Activated CD8-positive, alpha-beta memory T cell treated with anti-CD3 and anti-CD28 coated beads for 36 hours (primary cell): ENCODE results near the gene ATRX. TPM values are rescaled to one million over a fixed set of nuclear protein-coding genes. Genes with fewer than 3 reads are reported as not detected.
"Not testable (repeated sequence)": the region's sequence is repeated elsewhere in the genome, so short reads cannot be mapped to it uniquely, and the experiment has no call there.

Experiments used
- CTCF ChIA-PET: fragments of 350-600 bp; sonication (Branson Sonifier 250); formaldehyde crosslinking; loops from one replicate; lab custom pipeline; 2021; ENCODE audit warnings: antibody characterized with exemption; lab: Charles Lee
- POLR2A ChIA-PET: fragments of 350-600 bp; sonication (Branson Sonifier 250); formaldehyde crosslinking; loops from one replicate; lab custom pipeline; 2021; ENCODE audit warnings: antibody characterized with exemption; lab: Charles Lee
- total RNA-seq, 2 experiments: library from RNA; stranded (reverse); gene quantifications; one replicate each; pipeline ENCODE4 v1.2.3, GENCODE V29; 2021

The ATRX gene
- total RNA-seq, 2 experiments from 2014 or later = 52.3 to 60.8 TPM

DNA sequence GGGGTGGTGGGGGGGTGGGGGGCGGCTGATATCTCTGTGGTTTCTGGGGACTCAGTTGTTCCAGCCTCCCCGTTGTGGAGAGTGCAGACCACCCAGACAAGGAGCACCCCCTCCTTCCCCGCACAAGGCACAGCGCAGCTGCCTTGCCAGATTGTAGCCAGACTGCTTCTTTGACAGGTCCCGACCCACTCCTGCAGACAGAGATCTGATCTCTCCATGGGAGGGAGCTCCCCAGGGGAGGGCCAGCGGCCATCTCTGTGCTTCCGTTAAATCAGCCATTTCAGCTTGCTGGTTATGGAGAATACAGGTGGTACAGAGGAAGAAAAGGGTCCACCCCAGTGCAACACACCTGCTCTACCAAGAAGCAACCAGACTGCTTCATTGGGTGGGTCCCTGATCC lies 258.0 kb downstream of the ATRX start:
- ChIA-PET CTCF (no interaction called here), POLR2A (no interaction called here)

DNA sequence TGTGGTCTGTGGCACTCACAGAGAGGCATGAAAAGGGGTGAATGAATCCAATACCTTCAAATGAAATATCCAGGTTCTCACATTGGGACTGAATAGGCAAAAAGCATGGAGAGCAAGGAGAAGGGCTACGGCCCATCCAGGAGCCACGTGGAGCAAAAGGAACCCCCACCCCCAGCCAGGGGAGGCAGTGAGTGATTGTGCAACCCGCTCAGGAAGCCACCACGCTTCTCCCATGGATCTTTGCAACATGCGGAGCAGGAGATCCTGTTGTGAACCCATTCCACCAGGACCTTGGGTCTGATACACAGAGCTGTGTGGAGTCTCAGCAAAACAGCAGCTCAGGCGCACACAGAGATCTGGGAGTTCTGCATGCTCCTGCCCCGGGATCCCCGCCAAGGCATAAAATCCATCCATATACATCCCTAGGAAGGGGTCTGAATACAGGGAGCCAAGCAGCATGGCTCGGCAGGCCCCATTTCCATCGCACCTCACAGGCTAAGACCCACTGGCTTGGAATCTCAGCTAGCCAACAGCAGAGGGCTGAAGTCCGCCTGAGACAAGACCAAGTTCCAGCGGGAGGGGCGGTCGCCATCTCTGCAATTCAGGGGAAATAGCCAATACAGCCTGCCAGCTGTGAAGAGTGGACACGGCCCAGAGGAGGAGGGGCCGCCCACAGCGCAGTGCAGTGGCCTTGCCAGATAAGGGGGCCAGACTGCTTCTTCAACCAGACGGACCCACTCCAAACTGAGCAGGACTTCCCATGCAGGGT lies 258.6 kb downstream of the ATRX start:
- ChIA-PET POLR2A (no interaction called here), CTCF (no interaction called here)

DNA sequence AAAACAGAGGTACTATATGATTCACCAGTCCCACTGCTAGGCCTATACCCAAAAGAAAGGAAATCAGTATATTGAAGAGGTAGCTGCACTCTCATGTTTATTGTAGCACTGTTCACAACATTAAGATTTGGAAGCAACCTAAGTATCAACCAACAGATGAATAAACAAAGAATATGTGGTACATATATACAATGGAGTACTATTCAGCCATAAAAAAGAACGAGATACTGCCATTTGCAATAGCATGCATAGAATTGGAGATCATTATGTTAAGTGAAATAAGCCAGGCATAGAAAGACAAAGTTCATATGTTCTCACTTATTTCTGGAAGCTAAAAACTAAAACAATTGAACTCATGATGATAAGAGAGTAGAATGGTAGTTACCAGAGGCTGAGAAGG lies 266.3 kb downstream of the ATRX start:
- POLR2A ChIA-PET = no interaction called here

DNA sequence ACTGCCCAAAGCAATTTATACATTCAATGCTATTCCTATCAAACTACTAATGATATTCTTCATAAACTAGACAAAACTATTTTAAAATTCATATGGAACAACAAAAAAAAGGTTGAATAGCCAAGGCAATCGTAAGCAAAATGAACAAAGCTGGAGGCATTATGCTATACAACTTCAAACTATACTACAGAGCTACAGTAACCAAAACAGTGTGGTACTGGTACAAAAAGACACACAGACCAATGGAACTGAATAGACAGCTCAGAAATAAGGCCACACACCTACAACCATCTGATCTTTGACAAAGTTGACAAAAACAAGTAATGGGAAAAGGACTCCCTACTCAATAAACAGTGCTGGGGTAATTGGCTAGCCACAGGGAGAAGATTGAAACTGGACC lies 271.8 kb downstream of the ATRX start:
- POLR2A ChIA-PET = no interaction called here
- CTCF ChIA-PET = no interaction called here

More for the DNA sequence above, 266.3 kb downstream of the ATRX start:
- CTCF ChIA-PET = no interaction called here

DNA sequence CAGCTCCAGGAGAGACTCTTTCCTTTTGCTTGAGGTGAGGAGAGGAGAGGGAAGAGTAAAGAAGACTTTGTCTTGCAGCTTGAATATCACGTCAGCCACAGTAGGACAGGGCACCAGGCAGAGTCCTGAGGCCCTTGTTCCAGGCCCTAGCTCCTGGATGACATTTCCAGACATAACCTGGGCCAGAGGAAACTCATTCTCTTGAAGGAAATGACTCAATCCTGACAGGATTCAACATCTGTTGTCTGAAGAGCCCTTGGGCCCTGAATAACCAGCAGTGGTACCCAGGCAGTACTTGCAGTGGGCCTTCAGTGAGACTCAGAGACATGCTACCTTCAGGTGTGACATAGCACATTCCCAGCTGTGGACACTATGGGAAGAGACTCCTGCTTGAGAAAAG lies 276.0 kb downstream of the ATRX start:
- CTCF ChIA-PET = no interaction called here
- POLR2A ChIA-PET = no interaction called here

DNA sequence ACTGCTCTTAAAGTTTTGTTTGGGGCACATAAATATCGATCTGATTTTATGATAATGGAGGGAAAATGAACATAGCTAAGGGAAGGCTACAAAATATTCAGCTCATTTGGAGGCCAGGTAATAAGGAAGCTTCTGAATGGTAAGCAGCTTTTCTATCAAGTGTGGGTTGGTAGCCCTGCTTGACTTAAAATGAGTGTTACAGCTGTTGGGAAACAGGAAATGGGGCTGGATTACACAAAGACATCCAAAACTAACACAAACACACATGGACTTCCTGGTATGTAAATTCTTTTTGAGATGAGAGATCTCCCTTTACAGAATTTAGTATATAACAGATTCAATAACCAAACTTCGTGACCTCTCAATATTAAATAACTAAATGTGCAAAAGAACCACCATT lies 280.8 kb downstream of the ATRX start:
- CTCF ChIA-PET = no interaction called here
- POLR2A ChIA-PET = no interaction called here

DNA sequence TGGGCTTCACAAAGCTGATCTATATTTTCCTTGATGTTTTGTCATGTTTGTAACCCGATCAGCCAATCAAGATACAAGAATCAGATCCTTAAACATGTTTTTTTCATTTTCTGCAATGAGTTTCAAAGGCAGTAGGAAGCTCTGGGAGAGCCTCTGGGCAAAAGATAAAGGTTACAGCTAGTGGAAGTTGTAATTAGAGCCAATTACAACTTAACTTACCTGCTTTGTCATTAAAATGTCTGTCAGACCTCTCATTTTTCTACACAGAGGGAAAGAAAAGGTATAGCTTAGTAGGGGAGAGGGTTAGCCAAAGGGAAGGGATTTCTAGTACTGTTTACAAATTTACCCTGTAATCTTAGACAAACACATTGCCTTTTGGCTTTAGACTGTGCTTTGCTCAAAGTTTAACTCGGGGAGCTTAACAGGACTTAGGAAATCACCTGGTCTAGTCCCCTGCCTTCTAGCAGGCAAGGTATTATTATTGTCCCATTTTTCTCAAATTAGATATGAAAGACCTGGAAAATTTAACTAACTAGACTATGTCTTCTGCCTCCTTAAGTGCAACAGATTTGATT lies 283.0 kb downstream of the ATRX start:
- CTCF ChIA-PET = interaction anchor here (0.6 kb wide), 1 partner anchor 598 kb away, joined by 3 read pairs; no protein-coding TSS in a partner anchor
- POLR2A ChIA-PET = no interaction called here

DNA sequence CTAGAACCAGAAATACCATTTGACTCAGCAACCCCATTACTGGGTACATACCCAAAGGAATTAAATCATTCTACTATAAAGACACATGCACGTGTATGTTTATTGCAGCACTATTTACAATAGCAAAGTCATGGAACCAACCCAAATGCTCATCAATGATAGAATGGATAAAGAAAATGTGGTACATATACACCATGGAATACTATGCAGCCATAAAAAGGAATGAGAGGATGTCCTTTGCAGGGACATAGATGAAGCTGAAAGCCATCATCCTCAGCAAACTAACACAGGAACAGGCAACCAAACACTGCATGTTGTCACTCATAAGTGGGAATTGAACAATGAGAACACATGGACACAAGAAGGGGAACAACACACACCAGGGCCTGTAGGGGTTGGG lies 285.9 kb downstream of the ATRX start:
- CTCF ChIA-PET, POLR2A ChIA-PET: not testable (repeated sequence)

DNA sequence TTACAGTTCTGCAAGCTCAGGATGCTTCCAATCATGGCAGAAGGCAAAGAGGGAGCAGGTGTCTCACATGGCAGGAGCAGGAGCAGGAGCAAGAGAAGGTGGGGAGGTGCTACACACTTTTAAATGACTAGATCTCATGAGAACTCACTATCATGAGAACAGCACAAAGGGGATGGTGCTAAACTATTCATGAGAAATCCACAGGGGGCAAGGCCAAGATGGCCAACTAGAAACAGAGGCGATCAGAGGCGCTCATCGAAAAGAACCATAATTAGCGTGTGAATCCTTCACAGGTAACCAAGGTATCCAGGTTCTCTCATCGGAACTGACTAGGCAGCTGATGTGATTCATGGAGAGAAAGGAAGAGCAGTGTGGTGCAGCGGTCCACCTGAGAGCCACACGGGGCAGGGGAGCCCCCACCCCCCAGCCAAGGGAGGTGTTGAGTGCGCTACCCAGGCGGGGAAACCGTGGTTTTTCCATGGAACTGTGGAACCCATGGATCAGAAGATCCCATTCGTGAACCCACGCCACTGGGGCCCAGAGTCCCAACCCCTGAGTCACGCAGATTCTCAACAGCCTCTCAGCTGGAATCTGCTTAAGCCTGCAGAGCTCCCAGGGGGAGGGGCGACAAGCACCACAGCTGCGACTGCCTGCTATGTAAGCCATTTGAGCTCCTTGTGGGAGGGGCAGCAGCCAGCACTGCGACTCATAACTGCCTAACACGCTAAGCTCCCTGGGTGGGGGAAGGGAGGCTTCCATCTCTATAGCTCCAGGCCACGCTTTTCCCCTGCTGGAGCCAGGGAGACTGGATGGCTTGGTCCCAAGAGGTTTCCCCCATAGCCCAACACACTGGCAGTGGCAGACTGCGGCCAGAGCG lies 292.1 kb downstream of the ATRX start:
- CTCF ChIA-PET = no interaction called here
- POLR2A ChIA-PET = no interaction called here

DNA sequence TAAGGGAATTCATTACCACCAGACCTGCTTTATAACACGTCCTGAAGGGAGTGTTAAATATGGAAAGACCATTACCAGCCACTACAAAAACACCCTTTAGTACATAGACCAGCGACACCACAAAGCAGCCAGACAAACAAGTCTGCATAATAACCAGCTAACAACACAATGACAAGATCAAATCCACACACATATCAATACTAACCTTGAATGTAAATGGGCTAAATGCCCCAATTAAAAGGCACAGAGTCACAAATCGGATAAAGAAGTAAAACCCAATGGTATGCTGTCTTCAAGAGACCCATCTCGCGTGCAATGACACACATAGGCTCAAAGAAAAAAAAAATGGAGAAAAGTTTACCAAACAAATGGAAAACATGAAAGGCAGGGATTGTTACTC lies 302.0 kb downstream of the ATRX start:
- ChIA-PET POLR2A (no interaction called here), CTCF (no interaction called here)

DNA sequence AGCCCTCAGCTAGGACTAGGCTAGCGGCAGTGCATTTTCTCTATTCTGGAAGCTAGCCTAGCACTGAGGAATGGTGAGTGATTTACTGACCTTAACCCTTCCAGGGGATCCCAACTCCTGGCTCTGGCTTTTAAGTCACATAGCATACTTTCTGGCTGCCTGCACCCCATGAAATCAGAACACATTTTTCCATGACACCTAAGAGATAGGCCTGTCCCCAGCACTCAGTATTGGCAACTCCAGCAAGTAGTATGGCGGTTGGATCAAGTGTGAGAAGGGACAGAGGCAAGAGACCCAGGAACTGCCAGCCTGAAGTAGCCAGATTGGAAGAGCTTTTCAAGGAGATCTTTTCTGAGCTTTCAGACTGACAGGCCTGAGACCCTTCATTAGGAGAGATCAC lies 330.6 kb downstream of the ATRX start:
- CTCF ChIA-PET = no interaction called here
- POLR2A ChIA-PET = no interaction called here

Other genes starting within 250 kb of the ATRX start
- 10 to 100 TPM; 42.3 to 44.5 TPM for gene MAGT1, start 109.2 kb upstream of the ATRX start, total RNA-seq
- gene COX7B, start 113.3 kb upstream of the ATRX start, total RNA-seq = 100 to 1,000 TPM; 334 to 341 TPM
- 1 to 10 TPM; 5.7 to 5.9 TPM for gene ATP7A, start 124.5 kb upstream of the ATRX start, total RNA-seq
- gene PGAM4, start 183.4 kb upstream of the ATRX start, total RNA-seq = 1 to 10 TPM in 1 of 2 experiments, under 1 TPM in 1; 0.40 to 1.5 TPM